ENCODE measurements around the gene PRKCD.

The PRKCD gene

DNA sequence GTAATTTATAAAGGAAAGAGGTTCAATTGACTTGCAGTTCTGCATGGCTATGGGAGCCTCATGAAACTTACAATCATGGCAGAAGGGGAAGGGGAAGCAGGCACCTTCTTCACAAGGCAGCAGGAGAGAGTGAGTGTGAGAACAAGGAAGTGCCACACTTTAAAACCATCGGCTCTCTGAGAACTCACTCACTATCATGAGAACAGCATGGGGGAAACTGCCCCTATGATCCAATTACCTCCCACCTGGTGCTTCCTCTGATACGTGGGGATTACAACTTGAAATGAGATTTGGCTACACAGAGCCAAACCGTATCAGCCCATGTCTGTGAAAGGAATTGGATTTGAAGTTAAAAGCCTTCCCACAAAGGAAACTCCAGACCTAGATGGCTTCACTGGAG is 55.7 kb downstream of the PRKCD start:
- TF ChIP-seq CTCF (IDR thresholded peaks at IDR 0.05; ENCODE audit: insufficient read depth, low read length, missing control alignments) = no peak
- ChIA-PET CTCF (interaction anchor here (1.1 to 8.1 kb wide), 3 partner anchors 10 to 103 kb away, joined by 3 to 141 read pairs (median 4); no protein-coding TSS in a partner anchor), POLR2A (no interaction called here)
- H3K4me3 ChIP-seq (ENCODE audit: low read depth, low read length) = no peak overlapping the region
- DNase-seq (ENCODE audit: low read depth, low spot score) = no peak

DNA sequence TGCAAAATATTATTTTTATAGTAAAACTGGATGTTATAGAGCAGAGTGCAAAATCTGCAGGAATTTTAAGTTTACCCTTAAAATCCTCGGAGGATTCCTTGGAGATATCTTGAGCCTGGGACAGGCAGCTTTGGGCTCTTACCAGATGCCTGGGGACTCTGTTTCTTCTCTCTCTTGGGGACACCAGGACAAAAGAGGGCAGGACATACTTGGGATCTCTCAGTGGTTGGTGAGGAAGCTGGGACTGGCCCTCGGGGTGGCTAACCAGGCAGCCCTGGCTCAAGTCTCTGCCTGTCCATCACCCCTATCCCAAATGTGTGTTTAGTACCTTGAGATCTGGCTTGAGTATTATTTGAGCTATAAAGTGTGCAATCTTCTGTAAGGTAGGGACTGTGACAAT is 56.2 kb downstream of the PRKCD start:
- no peak overlapping the region for H3K4me3 ChIP-seq (ENCODE audit: low read depth, low read length)
- CTCF ChIA-PET = interaction anchor here (1.1 to 8.1 kb wide), 3 partner anchors 10 to 103 kb away, joined by 3 to 141 read pairs (median 4); no protein-coding TSS in a partner anchor
- no peak for DNase-seq (ENCODE audit: low read depth, low spot score)
- POLR2A ChIA-PET = no interaction called here
- TF ChIP-seq CTCF (IDR thresholded peaks at IDR 0.05; ENCODE audit: insufficient read depth, low read length, missing control alignments) = no peak

DNA sequence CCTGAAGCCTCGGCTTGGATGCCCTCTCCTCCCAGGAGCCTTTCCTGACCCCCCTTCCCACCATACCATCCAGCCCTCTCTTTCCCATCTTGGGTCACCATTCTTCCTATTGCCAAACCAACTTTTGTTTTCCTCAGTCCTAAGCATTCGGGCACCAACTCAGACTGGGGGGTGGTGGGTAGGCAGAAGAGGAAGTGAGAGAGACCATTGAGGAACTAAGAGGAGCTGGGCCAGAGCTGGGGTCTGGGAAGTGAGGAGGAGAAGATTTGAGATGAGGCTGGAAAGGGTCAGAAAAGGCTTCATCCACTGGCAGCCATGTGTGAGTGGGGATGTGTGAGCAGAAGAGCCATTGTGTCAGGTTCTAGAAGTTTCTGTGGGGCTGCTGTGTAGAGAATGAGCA is 57.1 kb downstream of the PRKCD start:
- no peak overlapping the region for H3K4me3 ChIP-seq (ENCODE audit: low read depth, low read length)
- POLR2A ChIA-PET = no interaction called here
- TF ChIP-seq CTCF (IDR thresholded peaks at IDR 0.05; ENCODE audit: insufficient read depth, low read length, missing control alignments) = no peak
- DNase-seq (ENCODE audit: low read depth, low spot score) = no peak
- CTCF ChIA-PET = interaction anchor here (0.7 to 8.1 kb wide), 3 partner anchors 9 to 58 kb away, joined by 3 to 141 read pairs (median 3); no protein-coding TSS in a partner anchor

- ChIA-PET POLR2A (no interaction called here), CTCF (interaction anchor here (0.8 to 8.1 kb wide), 24 partner anchors 8 to 490 kb away, joined by 3 to 141 read pairs (median 4); partner anchors contain the start of gene PRKCD)
- peak; percentile 98 for TF ChIP-seq CTCF (IDR thresholded peaks at IDR 0.05; ENCODE audit: insufficient read depth, low read length, missing control alignments)
- H3K4me3 ChIP-seq (ENCODE audit: low read depth, low read length) = no peak overlapping the region
- no peak for DNase-seq (ENCODE audit: low read depth, low spot score)
These were observed 59.0 kb downstream of the PRKCD start for GRCh38 chr3:53219895-53220483.

DNA sequence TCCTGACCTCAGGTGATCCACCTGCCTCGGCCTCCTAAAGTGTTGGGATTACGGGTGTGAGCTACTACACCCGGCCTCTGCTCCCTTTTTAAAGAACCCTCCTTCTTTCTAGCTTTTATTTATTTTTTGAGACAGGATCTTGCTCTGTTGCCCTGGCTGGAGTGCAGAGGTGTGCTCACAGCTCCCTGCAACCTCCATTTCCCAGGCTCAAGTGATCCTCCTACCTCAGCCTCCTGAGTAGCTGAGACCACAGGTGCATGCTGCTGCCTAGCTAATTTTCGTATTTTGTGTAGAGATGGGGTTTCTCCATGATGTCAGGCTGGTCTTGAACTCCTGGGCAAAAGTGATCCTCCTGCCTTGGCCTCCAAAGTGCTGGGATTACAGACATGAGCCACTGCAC is 60.3 kb downstream of the PRKCD start:
- H3K4me3 ChIP-seq (ENCODE audit: low read depth, low read length) = no peak overlapping the region
- TF ChIP-seq CTCF (IDR thresholded peaks at IDR 0.05; ENCODE audit: insufficient read depth, low read length, missing control alignments) = no peak
- CTCF ChIA-PET = interaction anchor here (1.1 to 8.1 kb wide), 6 partner anchors 9 to 27 kb away, joined by 3 to 141 read pairs (median 12); no protein-coding TSS in a partner anchor
- DNase-seq (ENCODE audit: low read depth, low spot score) = no peak
- POLR2A ChIA-PET = no interaction called here

GRCh38 chr3:53221827-53222182 is 60.8 kb downstream of the PRKCD start:
- ChIA-PET CTCF (interaction anchor here (1.1 to 8.1 kb wide), 5 partner anchors 10 to 27 kb away, joined by 3 to 141 read pairs (median 12); no protein-coding TSS in a partner anchor), POLR2A (no interaction called here)
- no peak overlapping the region for H3K4me3 ChIP-seq (ENCODE audit: low read depth, low read length)
- DNase-seq (ENCODE audit: low read depth, low spot score) = no peak
- TF ChIP-seq CTCF (IDR thresholded peaks at IDR 0.05; ENCODE audit: insufficient read depth, low read length, missing control alignments) = no peak
